Mesendoderm (in vitro differentiated cells): Measurements from ENCODE around the gene YTHDC2.
A peak's percentile ranks its signal among the peaks of the same experiment; 100 is the strongest.

ENCODE experiments used
- DNase-seq: peaks from one replicate; pipeline ENCODE4 v3.0.0; 2013
- H2AK5ac ChIP-seq: 2 replicates; pipeline ENCODE4 v1.6.1; 2013; ENCODE audit warnings: low read length, inconsistent platforms
- H2BK120ac ChIP-seq: 2 replicates; pipeline ENCODE4 v1.6.1; 2013; ENCODE audit warnings: low read depth, mild to moderate bottlenecking, low read length, moderate library complexity, mixed read lengths
- H2BK15ac ChIP-seq: replicated peaks from 2 replicates; pipeline ENCODE4 v1.6.1; 2013; ENCODE audit warnings: low read depth, mild to moderate bottlenecking, moderate library complexity
- H2BK5ac ChIP-seq: 2 replicates; pipeline ENCODE4 v1.6.1; 2013; ENCODE audit warnings: low read length, inconsistent platforms
- H3K18ac ChIP-seq: 2 replicates; pipeline ENCODE4 v1.6.1; 2013; ENCODE audit warnings: mild to moderate bottlenecking, low read length, mixed read lengths
- H3K23ac ChIP-seq: one replicate; pipeline ENCODE4 v1.6.1; 2013; ENCODE audit warnings: low read length
- H3K27ac ChIP-seq: 2 replicates; pipeline ENCODE4 v1.5.1; 2013; ENCODE audit warnings: low read depth, mild to moderate bottlenecking, inconsistent platforms, low read length, moderate library complexity
- H3K27me3 ChIP-seq: 2 replicates; pipeline ENCODE4 v1.6.1; 2013; ENCODE audit warnings: low read length, control low read depth, mild to moderate bottlenecking, inconsistent platforms; ENCODE audit not compliant: insufficient read depth, poor library complexity
- H3K36me3 ChIP-seq: 2 replicates; pipeline ENCODE4 v1.6.1; 2013; ENCODE audit warnings: low read length, inconsistent platforms; ENCODE audit not compliant: control insufficient read depth, insufficient read depth
- H3K4ac ChIP-seq: one replicate; pipeline ENCODE4 v1.6.1; 2013; ENCODE audit warnings: low read depth, mild to moderate bottlenecking, low read length, moderate library complexity
- H3K4me1 ChIP-seq: 2 replicates; pipeline ENCODE4 v1.6.1; 2013; ENCODE audit warnings: low read depth, low read length, inconsistent platforms; ENCODE audit not compliant: control insufficient read depth
- H3K4me2 ChIP-seq: 2 replicates; pipeline ENCODE4 v1.6.1; 2013; ENCODE audit warnings: low read length
- H3K4me3 ChIP-seq: 2 replicates; pipeline ENCODE4 v1.5.1; 2013; ENCODE audit warnings: mild to moderate bottlenecking, low read length
- H3K56ac ChIP-seq: one replicate; pipeline ENCODE4 v1.6.1; 2013; ENCODE audit warnings: low read length
- H3K79me1 ChIP-seq: 2 replicates; pipeline ENCODE4 v1.6.1; 2013; ENCODE audit warnings: low read length, inconsistent platforms
- H3K79me2 ChIP-seq: 2 replicates; pipeline ENCODE4 v1.6.1; 2013; ENCODE audit warnings: mild to moderate bottlenecking, low read length; ENCODE audit not compliant: control insufficient read depth, insufficient read depth
- H3K9ac ChIP-seq: 2 replicates; pipeline ENCODE4 v1.6.1; 2013; ENCODE audit warnings: low read length, inconsistent platforms
- H4K5ac ChIP-seq: one replicate; pipeline ENCODE4 v1.6.1; 2013; ENCODE audit warnings: low read length
- H4K8ac ChIP-seq: one replicate; pipeline ENCODE4 v1.6.1; 2013; ENCODE audit warnings: low read depth, mild to moderate bottlenecking, control low read depth, low read length, moderate library complexity
- WGBS: extraction: QIAGEN DNeasy Blood & Tissue Kit; methylation state at CpG from one replicate; pipeline ENCODE4 v1.1.7; 2013; ENCODE audit warnings: low lambda C conversion rate, missing lambda C conversion rate; ENCODE audit not compliant: insufficient coverage; ENCODE audit errors: extremely low coverage; 5-methylcytosine and 5-hydroxymethylcytosine counted together

YTHDC2 gene

DNA sequence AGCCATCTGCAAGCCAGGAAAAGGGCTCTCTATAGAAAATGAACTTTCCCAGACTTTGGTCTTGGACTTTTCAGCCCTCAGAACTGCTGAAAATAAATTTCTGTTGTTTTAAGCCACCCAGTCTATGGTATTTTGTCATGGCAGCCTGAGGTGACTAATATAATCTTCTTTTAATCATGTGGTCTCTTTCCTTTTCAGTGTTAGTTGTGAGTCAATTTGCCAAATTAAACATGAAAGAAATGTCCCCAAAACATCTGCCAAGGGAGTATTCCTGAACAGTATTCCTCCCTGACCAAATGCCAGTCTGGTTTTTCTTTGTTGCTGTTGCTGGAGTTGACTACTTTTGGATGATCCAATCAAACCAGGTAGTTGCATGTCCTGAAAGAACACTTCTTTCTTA, 4.7 kb upstream of the YTHDC2 start:
- H2BK120ac ChIP-seq: no peak overlapping the region
- no peak overlapping the region for H4K5ac ChIP-seq
- no peak overlapping the region for H4K8ac ChIP-seq
- H3K27ac ChIP-seq: no peak overlapping the region
- H3K36me3 ChIP-seq: no peaks in the 10 kb centered on the region
- no peak overlapping the region for H3K9ac ChIP-seq
- no peaks in the 10 kb centered on the region for H3K79me1 ChIP-seq
- H3K56ac ChIP-seq: no peak overlapping the region
- no peak overlapping the region for H3K23ac ChIP-seq
- no peak overlapping the region for H3K4me2 ChIP-seq
- no peak overlapping the region for H2BK5ac ChIP-seq
- no peaks in the 10 kb centered on the region for H3K27me3 ChIP-seq
- H3K4me1 ChIP-seq: no peaks in the 10 kb centered on the region
- no peak overlapping the region for H3K4ac ChIP-seq
- H3K18ac ChIP-seq: no peak overlapping the region
- no peak overlapping the region for H2AK5ac ChIP-seq
- H3K4me3 ChIP-seq: no peak overlapping the region
- H3K79me2 ChIP-seq: no peaks in the 10 kb centered on the region
- no peak for DNase-seq
- no peak overlapping the region for H2BK15ac ChIP-seq

DNA sequence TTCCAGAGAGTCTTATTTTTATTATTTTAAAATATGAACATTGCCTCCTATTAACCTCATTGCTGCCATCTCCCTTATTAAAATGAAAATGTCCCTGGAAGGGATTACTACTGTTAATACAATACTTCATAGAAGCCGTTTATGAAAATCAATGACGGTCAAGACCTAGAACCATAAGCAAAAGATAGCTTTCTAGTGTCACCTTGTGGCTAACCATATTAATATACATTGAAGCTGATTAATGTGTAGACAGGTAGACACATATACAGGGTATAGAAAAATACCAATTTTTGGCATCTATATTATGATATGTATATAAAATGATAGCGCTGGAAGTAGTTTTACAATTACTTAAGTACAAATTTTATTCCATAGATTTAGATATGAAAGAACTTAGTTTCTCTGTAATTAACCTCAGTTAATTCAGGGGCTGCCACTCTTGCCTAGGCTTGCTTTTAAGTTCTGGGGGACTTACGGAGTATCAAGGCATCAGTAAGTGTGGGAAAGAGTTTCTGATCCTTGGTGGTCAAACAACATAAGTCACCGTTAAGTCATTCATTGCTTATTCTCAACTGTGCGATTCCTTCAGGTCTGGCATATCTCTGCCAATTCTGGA, 2.5 kb upstream of the YTHDC2 start:
- Histone ChIP-seq H4K5ac (no peak overlapping the region), H3K79me1 (peaks cover 4% of the 10 kb centered on the region), H3K4me3 (no peak overlapping the region), H3K56ac (no peak overlapping the region), H3K23ac (no peak overlapping the region), H2BK15ac (no peak overlapping the region), H3K18ac (no peak overlapping the region), H2AK5ac (no peak overlapping the region), H2BK120ac (no peak overlapping the region), H2BK5ac (no peak overlapping the region), H3K27ac (no peak overlapping the region), H3K9ac (no peak overlapping the region), H3K27me3 (no peaks in the 10 kb centered on the region), H3K79me2 (peaks cover 4% of the 10 kb centered on the region), H3K36me3 (no peaks in the 10 kb centered on the region), H3K4ac (no peak overlapping the region), H3K4me2 (no peak overlapping the region), H4K8ac (no peak overlapping the region), H3K4me1 (no peaks in the 10 kb centered on the region)
- no peak for DNase-seq
- no CpG with 5 or more reads among the region's 6 CpGs for WGBS

- no peak overlapping the region for H3K4ac ChIP-seq
- no peak overlapping the region for H3K9ac ChIP-seq
- H3K27ac ChIP-seq: no peak overlapping the region
- H2BK120ac ChIP-seq: no peak overlapping the region
- H2AK5ac ChIP-seq: no peak overlapping the region
- no peak overlapping the region for H4K8ac ChIP-seq
- H3K23ac ChIP-seq: no peak overlapping the region
- H3K4me3 ChIP-seq: no peak overlapping the region
- H3K18ac ChIP-seq: no peak overlapping the region
- no peak overlapping the region for H3K4me2 ChIP-seq
- peaks cover 4% of the 10 kb centered on the region for H3K79me2 ChIP-seq
- H3K36me3 ChIP-seq: no peaks in the 10 kb centered on the region
- no peak overlapping the region for H2BK5ac ChIP-seq
- H3K79me1 ChIP-seq: peaks cover 4% of the 10 kb centered on the region
- no peaks in the 10 kb centered on the region for H3K27me3 ChIP-seq
- DNase-seq: no peak
- no peak overlapping the region for H2BK15ac ChIP-seq
- no peak overlapping the region for H3K56ac ChIP-seq
- no peaks in the 10 kb centered on the region for H3K4me1 ChIP-seq
- WGBS: no CpG with 5 or more reads among the region's 3 CpGs
- no peak overlapping the region for H4K5ac ChIP-seq
These were observed 1.2 kb upstream of the YTHDC2 start for GRCh38 chr5:113512341-113512740.

- no peak overlapping the region for H3K23ac ChIP-seq
- no peak overlapping the region for H2BK120ac ChIP-seq
- peak overlapping the region; percentile 11 for H3K18ac ChIP-seq
- no peak overlapping the region for H4K8ac ChIP-seq
- peak; percentile 21 for DNase-seq
- H3K4me1 ChIP-seq: no peaks in the 10 kb centered on the region
- peak overlapping the region; percentile 91 for H3K56ac ChIP-seq
- peak overlapping the region; percentile 46 for H3K4ac ChIP-seq
- no peak overlapping the region for H2BK15ac ChIP-seq
- no peak overlapping the region for H2BK5ac ChIP-seq
- no peaks in the 10 kb centered on the region for H3K36me3 ChIP-seq
- H3K4me3 ChIP-seq: peak overlapping the region; percentile 80
- peak overlapping the region; percentile 41 for H3K4me2 ChIP-seq
- peak overlapping the region; percentile 88 for H3K9ac ChIP-seq
- no peak overlapping the region for H4K5ac ChIP-seq
- no CpG with 5 or more reads among the region's 9 CpGs for WGBS
- H3K79me2 ChIP-seq: peaks cover 4% of the 10 kb centered on the region
- no peak overlapping the region for H3K27ac ChIP-seq
- H3K27me3 ChIP-seq: no peaks in the 10 kb centered on the region
- H3K79me1 ChIP-seq: peaks cover 4% of the 10 kb centered on the region
- H2AK5ac ChIP-seq: no peak overlapping the region
These were observed 768 bp downstream of the YTHDC2 start for GRCh38 chr5:113514289-113514635.

GRCh38 chr5:113518884-113519283, 5.4 kb downstream of the YTHDC2 start:
- H3K18ac ChIP-seq: no peak overlapping the region
- H3K23ac ChIP-seq: no peak overlapping the region
- H3K79me1 ChIP-seq: peaks cover 9% of the 10 kb centered on the region
- H4K8ac ChIP-seq: no peak overlapping the region
- no peak overlapping the region for H3K27ac ChIP-seq
- H2BK15ac ChIP-seq: no peak overlapping the region
- no peak overlapping the region for H3K4me2 ChIP-seq
- H2AK5ac ChIP-seq: no peak overlapping the region
- no peak overlapping the region for H2BK120ac ChIP-seq
- H3K56ac ChIP-seq: no peak overlapping the region
- no peaks in the 10 kb centered on the region for H3K4me1 ChIP-seq
- H2BK5ac ChIP-seq: no peak overlapping the region
- H3K27me3 ChIP-seq: no peaks in the 10 kb centered on the region
- no peak overlapping the region for H4K5ac ChIP-seq
- no peak for DNase-seq
- H3K79me2 ChIP-seq: peaks cover 5% of the 10 kb centered on the region
- no peak overlapping the region for H3K4me3 ChIP-seq
- no CpG with 5 or more reads among the region's 4 CpGs for WGBS
- H3K36me3 ChIP-seq: no peaks in the 10 kb centered on the region
- H3K9ac ChIP-seq: no peak overlapping the region
- H3K4ac ChIP-seq: no peak overlapping the region

DNA sequence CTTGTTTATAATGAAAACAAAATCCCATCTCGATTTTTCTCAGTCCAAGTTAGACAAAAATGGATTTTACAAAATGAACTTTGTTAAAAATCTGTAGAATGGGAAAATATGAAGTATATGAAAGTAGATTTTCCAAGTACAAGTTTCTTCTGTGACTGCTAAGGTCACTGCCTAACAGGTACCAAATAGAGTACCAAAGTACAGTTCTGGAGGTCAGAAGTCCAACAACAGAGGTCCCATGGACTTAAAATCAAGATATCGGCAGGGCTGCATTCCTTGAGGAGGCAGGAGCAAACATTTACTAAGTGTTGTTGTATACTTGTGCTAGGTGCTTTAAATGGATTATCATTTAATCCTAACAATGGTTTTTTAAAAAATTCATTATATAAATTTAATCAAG, 5.9 kb downstream of the YTHDC2 start:
- Histone ChIP-seq H3K4me3 (no peak overlapping the region), H3K79me1 (peaks cover 6% of the 10 kb centered on the region), H3K4me2 (no peak overlapping the region), H3K27ac (no peak overlapping the region), H3K23ac (no peak overlapping the region), H2AK5ac (no peak overlapping the region), H3K27me3 (no peaks in the 10 kb centered on the region), H3K4ac (no peak overlapping the region), H3K56ac (no peak overlapping the region), H2BK15ac (no peak overlapping the region), H3K79me2 (peaks cover 2% of the 10 kb centered on the region), H2BK120ac (no peak overlapping the region), H3K9ac (no peak overlapping the region), H4K5ac (no peak overlapping the region), H4K8ac (no peak overlapping the region), H3K18ac (no peak overlapping the region), H3K36me3 (no peaks in the 10 kb centered on the region), H3K4me1 (no peaks in the 10 kb centered on the region), H2BK5ac (no peak overlapping the region)
- WGBS: no CpG with 5 or more reads among the region's 2 CpGs
- DNase-seq: no peak
